ENCODE results near the gene DLGAP4. TPM values are rescaled to one million over a fixed set of nuclear protein-coding genes. Genes with fewer than 3 reads are reported as not detected.

The DLGAP4 gene
- total and polyA plus RNA-seq, 9 of the 15 experiments (the other 6 are each of a cell fraction or from before 2014, with no cell fraction given) = 0.31 to 34.1 (median 4.5) TPM

DNA sequence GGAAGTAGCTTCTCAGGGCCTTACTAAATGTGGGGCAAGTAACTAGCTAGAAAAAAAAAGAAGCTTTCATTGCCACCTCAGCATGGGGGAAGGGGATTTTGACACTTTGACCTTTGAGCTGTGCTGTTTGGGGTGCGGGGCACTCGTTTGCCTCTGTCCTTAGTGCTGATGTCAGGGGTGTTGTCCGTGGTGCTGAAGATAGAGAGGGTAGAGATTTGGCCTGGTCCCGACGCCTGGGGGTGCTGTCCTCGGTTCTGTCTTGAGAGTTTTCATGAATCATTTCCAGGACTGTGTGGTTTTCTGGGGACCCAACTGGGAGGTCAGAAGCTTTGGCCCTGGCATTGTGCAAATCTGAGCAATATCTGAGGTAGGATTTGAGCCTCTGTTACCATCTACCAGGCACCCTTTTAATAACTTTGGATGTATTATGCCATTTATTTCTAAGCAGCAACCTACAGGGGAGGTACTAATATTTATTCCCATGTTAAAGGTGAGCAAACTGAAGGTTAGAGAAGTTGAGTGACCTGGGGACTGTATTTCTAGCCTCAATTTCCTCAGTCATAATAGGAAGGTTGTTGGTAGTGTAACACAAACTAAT is 78.0 kb downstream of the DLGAP4 start (continued):
- TF ChIP-seq MYC (IDR thresholded peaks at IDR 0.05; ENCODE audit: low read depth, low read length) (no peak), MYC (CRISPR knock-in tag; IDR thresholded peaks at IDR 0.05; ENCODE audit: borderline replicate concordance, low read depth) (no peak), ZZZ3 (IDR thresholded peaks at IDR 0.05) (no peak), SNIP1 (IDR thresholded peaks at IDR 0.05; ENCODE audit: low read depth) (no peak), MTA2 (IDR thresholded peaks at IDR 0.05; ENCODE audit: low read depth) (no peak), MCM2 (IDR thresholded peaks at IDR 0.05; ENCODE audit: low read depth) (no peak), PTRF (tag; IDR thresholded peaks at IDR 0.05) (no peak), ZNF224 (CRISPR knock-in tag; IDR thresholded peaks at IDR 0.05) (peak; percentile 98), SIX5 (IDR thresholded peaks at IDR 0.05; ENCODE audit: borderline replicate concordance in 1 of 2, insufficient read depth in 1 of 2, low read depth in 1 of 2, low read length in 2 of 2) (no peak), HDGF (IDR thresholded peaks at IDR 0.05) (no peak), ZNF124 (CRISPR knock-in tag; IDR thresholded peaks at IDR 0.05) (peak; percentile 78; the same call in 1 of the 2 replicates), ZNF668 (CRISPR knock-in tag; IDR thresholded peaks at IDR 0.05) (peak; percentile 82; the same call in 1 of the 2 replicates), PRPF4 (IDR thresholded peaks at IDR 0.05; ENCODE audit: insufficient read depth, low read depth, low read length, poor library complexity, severe bottlenecking) (no peak), ZNF76 (CRISPR knock-in tag; IDR thresholded peaks at IDR 0.05; ENCODE audit: borderline replicate concordance) (no peak), KAT8 (IDR thresholded peaks at IDR 0.05; ENCODE audit: low read depth) (no peak), SMARCA4 (IDR thresholded peaks at IDR 0.05) (no peak), NBN (IDR thresholded peaks at IDR 0.05; ENCODE audit: low read depth) (no peak), BCOR (IDR thresholded peaks at IDR 0.05) (no peak), MCM7 (IDR thresholded peaks at IDR 0.05) (no peak; a peak in 1 of 4 replicates), ADNP (tag; IDR thresholded peaks at IDR 0.05) (no peak), HDAC6 (IDR thresholded peaks at IDR 0.05; ENCODE audit: low read depth, low read length) (no peak), ZNF561 (CRISPR knock-in tag; conservative IDR thresholded peaks at IDR 0.05) (no peak), PTBP1 (IDR thresholded peaks at IDR 0.05; ENCODE audit: low read depth, low read length) (no peak), CAMTA2 (CRISPR knock-in tag; conservative IDR thresholded peaks at IDR 0.05) (no peak), PHF8 (IDR thresholded peaks at IDR 0.05; ENCODE audit: borderline replicate concordance, low read length) (no peak), HMG20A (CRISPR knock-in tag; conservative IDR thresholded peaks at IDR 0.05) (no peak)
- TF ChIP-seq, protein P1, sequence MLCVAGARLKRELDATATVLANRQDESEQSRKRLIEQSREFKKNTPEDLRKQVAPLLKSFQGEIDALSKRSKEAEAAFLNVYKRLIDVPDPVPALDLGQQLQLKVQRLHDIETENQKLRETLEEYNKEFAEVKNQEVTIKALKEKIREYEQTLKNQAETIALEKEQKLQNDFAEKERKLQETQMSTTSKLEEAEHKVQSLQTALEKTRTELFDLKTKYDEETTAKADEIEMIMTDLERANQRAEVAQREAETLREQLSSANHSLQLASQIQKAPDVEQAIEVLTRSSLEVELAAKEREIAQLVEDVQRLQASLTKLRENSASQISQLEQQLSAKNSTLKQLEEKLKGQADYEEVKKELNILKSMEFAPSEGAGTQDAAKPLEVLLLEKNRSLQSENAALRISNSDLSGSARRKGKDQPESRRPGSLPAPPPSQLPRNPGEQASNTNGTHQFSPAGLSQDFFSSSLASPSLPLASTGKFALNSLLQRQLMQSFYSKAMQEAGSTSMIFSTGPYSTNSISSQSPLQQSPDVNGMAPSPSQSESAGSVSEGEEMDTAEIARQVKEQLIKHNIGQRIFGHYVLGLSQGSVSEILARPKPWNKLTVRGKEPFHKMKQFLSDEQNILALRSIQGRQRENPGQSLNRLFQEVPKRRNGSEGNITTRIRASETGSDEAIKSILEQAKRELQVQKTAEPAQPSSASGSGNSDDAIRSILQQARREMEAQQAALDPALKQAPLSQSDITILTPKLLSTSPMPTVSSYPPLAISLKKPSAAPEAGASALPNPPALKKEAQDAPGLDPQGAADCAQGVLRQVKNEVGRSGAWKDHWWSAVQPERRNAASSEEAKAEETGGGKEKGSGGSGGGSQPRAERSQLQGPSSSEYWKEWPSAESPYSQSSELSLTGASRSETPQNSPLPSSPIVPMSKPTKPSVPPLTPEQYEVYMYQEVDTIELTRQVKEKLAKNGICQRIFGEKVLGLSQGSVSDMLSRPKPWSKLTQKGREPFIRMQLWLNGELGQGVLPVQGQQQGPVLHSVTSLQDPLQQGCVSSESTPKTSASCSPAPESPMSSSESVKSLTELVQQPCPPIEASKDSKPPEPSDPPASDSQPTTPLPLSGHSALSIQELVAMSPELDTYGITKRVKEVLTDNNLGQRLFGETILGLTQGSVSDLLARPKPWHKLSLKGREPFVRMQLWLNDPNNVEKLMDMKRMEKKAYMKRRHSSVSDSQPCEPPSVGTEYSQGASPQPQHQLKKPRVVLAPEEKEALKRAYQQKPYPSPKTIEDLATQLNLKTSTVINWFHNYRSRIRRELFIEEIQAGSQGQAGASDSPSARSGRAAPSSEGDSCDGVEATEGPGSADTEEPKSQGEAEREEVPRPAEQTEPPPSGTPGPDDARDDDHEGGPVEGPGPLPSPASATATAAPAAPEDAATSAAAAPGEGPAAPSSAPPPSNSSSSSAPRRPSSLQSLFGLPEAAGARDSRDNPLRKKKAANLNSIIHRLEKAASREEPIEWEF (CRISPR knock-in tag; IDR thresholded peaks at IDR 0.05) = peak; percentile 84; the same call in 1 of the 2 replicates
- TF ChIP-seq, protein P2, sequence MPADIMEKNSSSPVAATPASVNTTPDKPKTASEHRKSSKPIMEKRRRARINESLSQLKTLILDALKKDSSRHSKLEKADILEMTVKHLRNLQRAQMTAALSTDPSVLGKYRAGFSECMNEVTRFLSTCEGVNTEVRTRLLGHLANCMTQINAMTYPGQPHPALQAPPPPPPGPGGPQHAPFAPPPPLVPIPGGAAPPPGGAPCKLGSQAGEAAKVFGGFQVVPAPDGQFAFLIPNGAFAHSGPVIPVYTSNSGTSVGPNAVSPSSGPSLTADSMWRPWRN (IDR thresholded peaks at IDR 0.05; ENCODE audit: low read depth) = no peak

Measured in K562 (cell line).